ENCODE data around the gene ALDH1A3. TPM values are rescaled to one million over a fixed set of nuclear protein-coding genes. Genes with fewer than 3 reads are reported as not detected.

ALDH1A3 gene
- total RNA-seq, 1 experiment from 2014 or later = 54.3 TPM

DNA sequence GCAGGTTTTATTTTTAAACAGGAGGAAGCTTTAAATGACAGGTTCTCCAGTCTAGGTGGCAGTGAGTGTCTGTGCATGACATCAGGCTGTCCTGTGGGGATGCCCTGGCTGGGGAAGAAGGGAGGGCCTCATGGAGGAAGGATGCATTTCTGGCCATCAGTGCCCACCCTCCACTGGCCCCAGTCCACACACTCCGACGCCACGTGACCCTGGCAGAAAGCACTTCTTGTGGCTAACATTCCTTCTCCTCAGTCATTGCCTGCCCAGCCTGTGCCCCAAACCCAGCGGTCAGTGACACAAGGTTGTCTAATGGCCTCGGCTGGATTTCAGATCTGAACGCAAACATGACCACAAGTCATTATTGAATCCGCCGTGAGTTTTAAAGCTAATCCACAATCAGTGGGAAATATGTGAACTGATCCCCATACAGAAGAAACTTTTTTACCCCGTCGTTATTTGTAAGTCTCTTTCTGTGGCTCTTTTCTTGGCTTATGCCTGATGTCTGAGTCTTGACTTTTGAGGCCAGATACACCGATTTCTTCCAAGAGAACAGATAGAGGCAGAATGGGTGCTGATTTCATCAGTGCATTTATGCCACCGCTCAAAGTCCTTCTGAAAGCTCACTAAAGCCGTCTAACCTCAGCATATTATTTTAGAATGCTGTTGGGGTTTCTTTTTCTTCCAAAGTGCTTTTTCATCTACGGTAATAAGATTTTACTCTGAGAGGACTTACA lies 22.2 kb downstream of the ALDH1A3 start:
- no peak for DNase-seq (ENCODE audit: low spot score)

DNA sequence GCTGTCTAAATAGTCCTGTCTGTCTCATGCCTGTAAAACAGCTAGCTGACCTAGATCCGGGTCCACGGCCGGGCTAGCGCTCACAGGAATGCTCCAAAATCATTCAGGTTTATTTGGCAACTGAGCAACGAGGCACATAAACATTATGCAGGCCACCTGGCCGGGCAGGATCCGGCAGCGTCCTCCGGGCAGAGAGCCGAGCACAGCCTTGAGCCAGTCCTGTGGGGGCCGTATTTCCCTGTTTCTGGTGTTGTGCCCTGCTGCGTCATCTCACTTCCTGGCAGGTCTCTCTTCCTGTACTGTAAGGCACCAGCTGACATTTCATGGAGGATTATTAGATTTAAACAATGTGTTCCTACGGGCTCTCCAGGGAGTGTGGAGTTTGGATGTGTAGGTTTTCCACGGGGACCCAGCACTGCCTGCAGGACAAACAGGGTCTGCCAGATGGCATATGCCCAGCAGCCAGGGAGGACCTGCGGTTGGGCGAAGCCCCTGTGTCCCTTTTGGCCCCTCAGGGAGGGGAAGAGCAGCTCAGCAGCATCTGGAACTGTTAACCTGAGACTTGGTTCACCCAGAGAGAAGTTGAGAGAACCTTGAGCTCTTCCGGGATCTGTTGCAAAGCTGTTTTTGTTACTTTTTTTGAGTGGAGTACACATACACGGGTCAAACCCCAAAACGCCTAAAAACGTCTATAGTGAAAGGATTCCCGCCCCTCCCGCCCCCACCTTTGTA lies 23.0 kb downstream of the ALDH1A3 start:
- DNase-seq (ENCODE audit: low spot score) = no peak

GRCh38 chr15:100903168-100903554 lies 23.5 kb downstream of the ALDH1A3 start:
- DNase-seq (ENCODE audit: low spot score) = no peak

- no peak for DNase-seq (ENCODE audit: low spot score)
These were observed 26.2 kb downstream of the ALDH1A3 start for GRCh38 chr15:100905850-100906249.

DNA sequence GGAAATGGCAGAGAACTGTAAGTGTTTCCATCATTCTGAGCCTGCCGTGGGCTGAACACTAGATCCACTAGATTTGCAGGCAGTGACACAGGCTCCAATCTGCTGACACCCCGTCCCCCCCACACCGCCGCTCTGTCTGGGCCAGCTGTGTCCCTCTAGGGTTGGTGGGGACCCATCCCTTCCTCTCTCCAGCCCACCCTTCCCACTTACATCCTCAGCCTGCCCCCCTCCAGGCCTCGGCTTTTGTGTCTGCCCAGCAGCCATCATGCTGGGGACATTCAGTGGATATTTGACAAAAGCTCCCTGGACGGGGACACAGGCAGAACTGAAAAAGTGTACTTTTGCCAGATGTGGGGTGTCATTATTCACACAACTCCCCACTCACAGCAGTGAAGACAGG lies 28.8 kb downstream of the ALDH1A3 start:
- no peak for DNase-seq (ENCODE audit: low spot score)

- DNase-seq (ENCODE audit: low spot score) = no peak
These were observed 29.9 kb downstream of the ALDH1A3 start for GRCh38 chr15:100909565-100909964.

DNA sequence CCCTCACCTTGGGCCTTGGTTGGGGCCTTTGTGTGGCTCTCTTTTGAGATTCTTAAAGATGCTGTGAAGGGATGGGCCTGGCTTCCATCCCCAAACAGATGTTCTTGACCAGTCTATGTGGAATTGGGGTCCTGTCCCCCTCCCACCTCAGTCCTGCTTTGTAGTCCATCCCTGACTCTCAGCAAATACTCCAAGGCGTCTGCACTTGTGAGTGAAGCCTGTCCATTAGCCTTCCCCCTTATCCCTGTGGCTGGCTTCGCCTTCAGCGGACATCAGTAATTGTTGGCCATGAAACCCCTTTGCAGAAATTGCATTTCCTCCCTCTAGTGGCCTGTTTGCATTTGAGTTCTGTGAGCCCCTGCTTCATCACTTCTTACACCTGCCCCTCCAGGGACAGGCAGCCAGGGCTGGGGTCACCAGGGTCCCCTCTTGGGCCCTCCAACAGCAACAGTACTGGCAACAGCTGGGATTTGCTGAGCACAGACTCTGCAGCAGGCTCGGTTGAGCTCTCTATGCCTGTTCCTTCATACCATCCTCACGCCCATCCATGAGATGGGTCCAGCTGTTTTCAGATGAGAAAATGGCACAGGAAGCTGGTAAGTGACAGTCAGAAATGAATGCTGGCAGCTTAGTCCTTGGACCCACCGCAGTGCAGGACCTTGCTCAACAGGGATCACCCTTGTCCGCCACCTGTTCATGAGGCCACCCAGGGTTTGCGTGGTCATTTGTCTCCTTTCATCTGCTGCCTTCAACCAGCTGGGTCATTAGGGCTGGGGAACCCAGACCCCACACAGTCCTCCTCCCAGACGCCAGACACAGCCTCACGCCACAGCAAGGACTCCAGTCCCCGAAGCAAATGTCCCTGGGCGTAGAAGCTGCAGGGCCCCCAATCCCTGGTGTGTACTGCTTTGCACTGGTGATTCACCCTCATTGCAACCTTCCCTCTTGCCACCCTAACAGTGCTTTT lies 30.6 kb downstream of the ALDH1A3 start:
- no peak for DNase-seq (ENCODE audit: low spot score)

GRCh38 chr15:100911086-100911485 lies 31.5 kb downstream of the ALDH1A3 start:
- no peak for DNase-seq (ENCODE audit: low spot score)

DNA sequence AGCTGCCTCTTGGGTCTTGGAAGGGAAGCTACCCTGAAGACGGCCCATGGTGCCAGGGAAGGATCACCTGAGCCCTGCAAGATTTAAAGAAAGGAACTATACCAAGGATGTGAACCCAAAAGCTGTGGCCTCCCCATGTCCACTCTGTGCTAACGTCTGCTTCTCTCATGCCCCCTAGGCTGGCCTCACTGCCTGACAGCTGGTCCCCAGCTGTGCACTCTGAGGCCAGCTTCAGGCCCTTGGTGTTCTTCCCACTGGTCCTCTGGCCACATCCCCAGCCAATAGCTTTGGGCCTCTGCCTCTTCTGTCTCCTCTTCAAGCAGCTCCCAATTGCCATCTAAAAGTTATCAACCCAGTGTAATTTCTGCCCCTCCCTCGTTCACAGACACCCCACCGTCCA lies 34.3 kb downstream of the ALDH1A3 start:
- no peak for DNase-seq (ENCODE audit: low spot score)

GRCh38 chr15:100914876-100915275 lies 35.2 kb downstream of the ALDH1A3 start:
- no peak for DNase-seq (ENCODE audit: low spot score)

- no peak for DNase-seq (ENCODE audit: low spot score)
These were observed 38.5 kb downstream of the ALDH1A3 start for GRCh38 chr15:100918034-100918689.

DNA sequence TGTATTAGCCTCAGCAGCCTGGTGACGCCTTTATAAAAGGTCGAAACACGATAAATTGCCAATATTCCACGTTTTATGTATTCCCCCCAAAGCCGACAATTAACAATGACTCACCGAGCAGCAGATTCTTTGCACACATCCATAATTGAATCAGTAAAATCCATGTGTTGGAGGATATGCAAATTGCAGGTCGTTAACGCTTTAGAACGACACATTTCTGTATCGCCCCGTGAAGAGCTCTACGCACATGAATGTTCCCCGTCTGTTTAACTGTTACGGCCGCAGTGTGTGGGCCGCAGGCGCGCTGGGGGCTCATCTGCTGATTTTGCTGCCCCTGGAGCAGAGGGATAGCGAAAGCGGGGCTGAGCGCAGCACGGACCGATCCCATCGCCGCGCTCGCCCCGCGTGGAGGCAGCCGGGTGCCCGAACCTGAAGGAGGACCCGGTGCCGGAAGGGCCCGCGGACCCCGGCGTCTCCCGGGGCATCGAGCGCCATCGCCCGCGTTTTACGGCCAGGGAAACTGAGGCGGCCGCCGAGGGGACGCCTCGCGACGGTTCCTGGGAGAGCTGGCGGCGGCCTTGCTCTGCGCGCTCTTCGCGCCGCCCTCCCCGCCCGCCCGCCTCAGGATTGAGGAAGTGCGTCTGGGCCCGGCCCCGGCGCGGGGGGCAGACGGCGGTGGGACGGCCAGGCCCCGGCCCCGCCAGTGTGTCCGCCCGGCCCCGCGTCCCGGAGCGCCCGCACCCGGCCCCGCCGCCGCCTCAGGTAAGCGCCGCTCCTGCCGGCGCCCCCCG lies 39.3 kb downstream of the ALDH1A3 start, which contains the start of gene LRRK1:
Gene LRRK1 (plus strand): TSS at position 668 of the 791 bp plus-strand sequence. CDS start 5,276 bp downstream, outside the sequence.
- DNase-seq (ENCODE audit: low spot score) = no peak

DNA sequence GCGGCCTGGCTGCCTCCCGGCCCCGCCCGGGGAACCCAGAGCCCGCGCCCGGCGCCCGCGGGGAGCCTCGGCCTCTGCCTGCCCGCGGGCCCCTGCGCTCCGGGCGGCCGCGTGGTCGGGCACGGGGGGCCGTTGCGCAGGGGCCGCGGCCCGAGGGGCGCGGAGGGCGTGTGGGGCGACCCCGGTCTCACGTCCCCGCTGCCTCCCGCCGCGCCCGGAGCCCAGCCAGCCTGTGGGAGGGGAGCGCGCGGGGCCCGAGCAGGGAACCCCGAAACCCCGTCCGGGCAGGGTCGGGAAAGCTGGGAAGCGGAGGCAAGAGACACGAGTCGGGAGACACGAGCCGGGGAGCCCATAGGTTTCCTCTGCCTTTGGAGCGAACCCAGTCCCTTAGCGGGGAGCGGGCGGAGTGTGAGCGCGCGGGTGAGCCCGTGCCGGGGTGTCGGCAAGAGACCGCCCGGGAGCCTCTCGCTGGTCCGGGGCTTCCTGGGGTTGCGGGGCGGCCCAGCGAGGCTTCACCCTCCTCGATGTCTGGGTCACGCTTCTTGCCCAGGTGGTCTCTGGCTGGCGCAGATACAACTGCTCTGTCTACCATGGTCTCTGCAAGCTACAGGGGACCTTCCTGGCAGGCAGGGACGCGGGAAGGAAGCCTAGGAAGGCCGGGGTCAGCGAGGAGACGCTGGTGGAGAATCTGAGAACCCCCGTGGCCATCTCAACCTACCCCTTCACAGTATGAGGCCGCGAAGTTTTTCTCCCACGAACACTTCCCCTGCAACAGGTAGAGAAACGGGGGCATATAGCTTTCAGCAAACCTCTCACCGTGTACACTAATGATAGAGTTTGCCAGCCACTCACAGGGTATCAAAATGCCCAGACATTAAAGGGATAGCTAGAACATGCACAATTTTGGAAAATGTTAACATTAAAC lies 40.1 kb downstream of the ALDH1A3 start:
- DNase-seq (ENCODE audit: low spot score) = no peak

DNA sequence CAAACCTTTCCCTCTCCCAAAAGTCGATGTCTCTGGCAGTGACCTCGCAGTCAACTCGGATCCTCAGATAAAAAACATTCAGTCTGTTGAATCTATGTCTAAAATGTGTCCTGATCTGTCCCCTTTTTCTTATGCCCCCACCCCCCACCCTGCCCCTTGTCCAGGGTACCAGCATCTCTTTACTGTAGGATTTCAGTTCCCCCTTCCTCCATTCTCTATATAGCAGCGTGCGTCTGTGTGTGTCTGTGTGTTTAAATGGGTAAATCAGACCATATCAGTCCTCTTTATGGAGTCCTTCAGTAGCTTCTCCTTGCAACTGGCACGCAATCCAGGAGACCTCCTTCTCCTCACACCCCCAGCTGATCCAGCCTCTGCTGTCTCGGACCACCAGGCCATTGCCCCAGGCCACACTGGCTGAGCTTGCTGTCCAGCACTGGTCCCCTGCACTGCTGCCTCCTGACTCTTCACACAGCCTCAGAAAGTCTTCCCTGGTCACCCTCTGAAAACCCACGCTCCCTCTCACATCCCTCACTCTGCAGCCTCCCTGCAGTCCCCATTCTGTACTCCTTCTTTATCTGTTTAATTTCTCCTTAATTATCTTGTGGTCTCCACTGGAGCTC lies 41.0 kb downstream of the ALDH1A3 start:
- DNase-seq (ENCODE audit: low spot score) = no peak

GRCh38 chr15:100922192-100923040 lies 42.8 kb downstream of the ALDH1A3 start:
- DNase-seq (ENCODE audit: low spot score) = no peak

DNA sequence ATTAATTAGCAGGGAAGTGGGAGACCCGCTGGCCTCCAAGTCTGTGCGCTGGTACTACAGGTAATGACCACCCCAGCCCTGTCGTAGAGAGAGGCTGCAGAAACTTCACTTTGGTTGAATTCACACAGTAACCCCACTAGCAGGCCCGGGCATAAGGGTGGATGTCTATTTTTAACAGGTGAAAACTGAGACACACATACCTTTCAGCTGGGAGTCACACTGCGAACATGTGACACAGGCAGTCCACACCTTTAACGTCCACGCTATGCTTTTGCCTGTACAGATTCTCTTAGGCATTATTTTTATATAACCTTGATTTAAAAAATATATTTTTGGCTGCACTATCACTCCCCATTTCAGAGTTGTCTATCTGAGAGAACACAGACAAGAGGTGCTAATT lies 43.4 kb downstream of the ALDH1A3 start:
- no peak for DNase-seq (ENCODE audit: low spot score)

DNA sequence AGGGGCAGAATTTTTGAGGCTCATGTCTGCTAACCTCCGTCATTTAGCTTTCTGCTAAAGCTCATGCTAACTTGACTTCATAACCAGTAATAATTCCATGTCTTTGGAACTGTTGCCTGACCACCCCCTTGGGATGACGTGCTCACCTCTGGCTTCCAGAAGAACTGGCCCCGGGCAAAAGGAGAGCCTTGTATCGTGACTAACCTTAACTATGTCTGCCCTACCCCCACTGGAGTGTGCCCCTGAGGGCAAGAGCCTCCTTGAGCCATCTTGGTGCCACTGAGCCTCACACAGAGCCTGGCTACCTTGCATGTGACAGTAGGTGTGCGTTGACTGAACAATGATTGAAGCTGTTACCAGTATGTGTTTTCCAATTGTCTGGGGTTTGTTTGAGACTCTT lies 44.3 kb downstream of the ALDH1A3 start:
- no peak for DNase-seq (ENCODE audit: low spot score)

GRCh38 chr15:100924436-100924835 lies 44.8 kb downstream of the ALDH1A3 start:
- no peak for DNase-seq (ENCODE audit: low spot score)
